ENCODE results near the gene PEBP1.
"Not testable (repeated sequence)": the region's sequence is repeated elsewhere in the genome, so short reads cannot be mapped to it uniquely, and the experiment has no call there.

Gene PEBP1

GRCh38 chr12:118135788-118136558 lies at the start of gene PEBP1:
TSS of gene PEBP1 (plus strand) at chr12:118136124. CDS start at chr12:118136210, 86 bp downstream.
- peak; percentile 87 for DNase-seq

DNA sequence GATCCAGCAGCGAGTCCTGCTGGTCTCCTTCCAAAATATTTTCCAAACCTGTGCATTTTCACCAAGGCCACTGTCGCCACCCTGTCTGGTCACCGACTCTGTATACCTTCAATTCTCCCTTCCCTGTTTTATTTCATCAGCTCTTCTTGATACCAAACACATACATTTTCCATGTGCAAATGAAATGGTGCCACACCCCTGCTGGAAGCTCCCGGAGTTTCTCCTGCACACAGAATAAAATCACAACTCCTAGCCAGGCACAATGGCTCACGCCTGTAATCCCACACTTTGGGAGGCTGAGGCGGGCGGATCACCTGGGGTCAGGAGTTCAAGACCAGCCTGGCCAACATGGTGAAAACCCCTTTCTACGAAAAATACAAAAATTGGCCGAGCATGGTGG lies 46.1 kb upstream of the PEBP1 start:
- no peak for DNase-seq

GRCh38 chr12:118094039-118094438 lies 41.9 kb upstream of the PEBP1 start:
- no peak for DNase-seq

DNA sequence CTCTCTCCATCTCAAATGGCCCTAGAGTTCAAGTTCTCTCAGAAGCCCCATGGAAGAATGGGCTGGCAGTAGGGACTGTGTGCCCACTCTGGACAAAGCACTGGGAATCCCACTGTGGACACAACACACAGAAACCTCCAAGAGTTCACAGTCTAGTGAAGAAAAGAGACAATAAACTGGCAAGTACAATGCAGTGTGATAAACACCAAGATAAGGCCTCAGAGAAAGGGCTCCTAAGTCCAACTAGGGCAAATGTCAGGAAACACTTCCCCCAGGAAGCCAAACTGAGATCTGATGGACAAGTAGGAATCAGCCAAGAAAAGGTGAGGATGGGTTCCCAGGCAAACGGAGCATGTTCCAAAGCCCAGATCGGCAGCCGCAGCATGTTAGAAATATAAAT lies 37.5 kb upstream of the PEBP1 start:
- no peak for DNase-seq

GRCh38 chr12:118098911-118099671 lies 36.8 kb upstream of the PEBP1 start:
- no peak for DNase-seq

- DNase-seq = no peak
Measured at GRCh38 chr12:118101051-118101450, 34.9 kb upstream of the PEBP1 start.

- no peak for DNase-seq
Measured at GRCh38 chr12:118102070-118102469, 33.9 kb upstream of the PEBP1 start.

- DNase-seq = no peak
Measured at GRCh38 chr12:118102609-118103008, 33.3 kb upstream of the PEBP1 start.

DNA sequence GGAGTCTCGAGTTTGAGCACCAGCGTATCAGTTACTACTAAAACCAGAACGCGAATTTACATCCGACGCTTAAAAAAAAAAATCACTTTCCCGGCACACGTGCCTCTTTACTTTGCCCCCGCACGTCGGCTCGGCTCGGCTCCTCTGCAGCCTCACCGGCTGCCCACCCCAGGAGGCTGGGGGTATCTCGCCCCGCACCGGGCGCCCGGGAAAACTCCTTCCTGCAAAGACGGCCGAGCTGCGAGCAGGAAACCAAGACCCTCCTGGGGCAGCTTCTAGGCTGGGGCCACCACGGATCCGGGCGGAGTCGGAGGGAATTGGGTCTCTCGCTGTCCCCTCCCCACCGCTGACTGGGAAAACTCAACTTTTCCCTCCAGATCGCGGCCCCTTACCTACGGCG lies 32.7 kb upstream of the PEBP1 start:
- DNase-seq = no peak

DNA sequence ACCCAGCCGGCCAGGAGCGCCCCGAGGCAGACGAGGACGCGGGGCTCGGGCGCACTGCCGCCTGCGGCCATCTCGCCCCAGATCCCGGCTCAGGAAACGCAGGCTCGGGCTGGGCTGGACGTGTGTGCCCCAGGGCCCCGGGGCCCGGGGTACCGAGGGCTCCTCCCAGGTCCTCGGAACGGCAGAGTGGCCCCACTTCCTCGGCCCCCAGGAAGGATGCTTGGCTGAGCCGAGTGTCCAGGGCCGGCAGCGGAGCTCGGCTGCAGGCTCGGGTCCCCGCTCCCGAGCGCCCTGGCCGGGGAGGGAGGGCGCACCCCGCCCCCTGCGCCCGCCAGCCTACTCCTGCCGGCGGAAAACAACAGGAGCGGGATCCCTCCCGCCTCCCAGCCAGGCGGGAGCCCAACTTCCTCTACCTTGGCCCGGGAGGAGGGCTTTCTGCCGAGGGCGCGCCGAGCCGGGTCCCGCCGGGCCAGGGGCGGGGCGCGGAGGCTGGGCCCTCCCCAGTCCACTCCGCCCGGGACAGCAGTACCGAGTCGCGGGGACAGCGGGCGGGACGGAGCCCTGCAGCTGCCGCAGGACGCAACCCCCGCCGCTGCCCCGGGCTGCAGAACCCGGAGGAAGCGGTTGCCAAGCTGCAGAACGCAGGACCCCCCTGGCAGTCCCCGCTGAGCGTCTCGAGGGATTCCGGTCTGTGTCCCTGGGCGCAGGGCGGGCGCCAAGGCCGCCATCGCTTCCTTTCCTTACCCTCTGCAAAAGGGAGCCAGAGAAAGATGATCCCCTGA lies 32.1 kb upstream of the PEBP1 start, which contains the start of gene VSIG10:
VSIG10 (minus strand) TSS at position 411 of the 782 bp plus-strand sequence; CDS start at position 71, 340 bp downstream.
- DNase-seq = no peak

DNA sequence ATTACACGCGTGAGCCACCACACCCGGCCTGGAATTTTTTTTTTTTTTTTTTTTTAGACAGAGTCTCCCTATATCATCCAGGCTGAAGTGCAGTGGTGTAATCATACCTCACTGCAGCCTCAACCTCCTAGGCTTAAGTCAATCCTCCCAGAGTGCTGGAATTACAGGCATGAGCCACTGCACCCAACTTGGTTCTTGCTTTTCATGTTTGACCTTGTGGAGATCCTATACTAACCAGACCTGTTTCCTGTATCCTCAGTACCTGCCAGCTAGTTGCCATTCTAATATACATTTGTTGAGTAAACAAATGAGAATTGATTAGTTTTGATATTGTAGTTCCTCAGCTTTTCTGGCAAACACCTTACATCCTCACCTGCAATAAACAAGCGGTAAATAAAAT lies 28.9 kb upstream of the PEBP1 start:
- DNase-seq = no peak

- DNase-seq = no peak
Measured at GRCh38 chr12:118107694-118108093, 28.2 kb upstream of the PEBP1 start.

GRCh38 chr12:118109088-118109487 lies 26.8 kb upstream of the PEBP1 start:
- no peak for DNase-seq

- no peak for DNase-seq
Measured at GRCh38 chr12:118119449-118119879, 16.5 kb upstream of the PEBP1 start.

GRCh38 chr12:118120579-118121363 lies 15.2 kb upstream of the PEBP1 start:
- peak; percentile 54 for DNase-seq

GRCh38 chr12:118122264-118122663 lies 13.7 kb upstream of the PEBP1 start:
- no peak for DNase-seq

DNA sequence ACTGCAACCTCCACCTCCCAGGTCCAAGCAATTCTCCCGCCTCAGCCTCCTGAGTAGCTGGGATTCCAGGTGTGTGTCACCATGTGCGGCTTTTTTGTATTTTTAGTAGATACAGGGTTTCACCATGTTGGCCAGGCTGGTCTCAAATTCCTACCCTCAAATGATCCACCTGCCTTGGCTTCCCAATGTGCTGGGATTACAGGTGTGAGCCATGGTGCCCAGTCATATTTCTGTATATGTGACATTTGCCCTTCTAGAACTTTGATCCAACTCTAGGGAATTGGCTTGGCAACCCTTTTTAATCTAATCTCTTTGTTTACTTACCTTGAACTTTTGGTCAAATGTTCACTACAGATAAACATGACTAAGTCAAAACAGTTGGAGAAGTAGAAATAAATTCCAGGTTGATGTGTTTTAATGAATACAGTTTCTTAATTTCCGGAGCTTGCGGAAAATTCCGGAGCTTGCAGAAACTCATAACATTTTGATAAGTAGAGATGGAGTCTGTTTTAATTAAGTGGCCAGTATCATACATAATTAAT lies 11.5 kb upstream of the PEBP1 start:
- no peak for DNase-seq

DNA sequence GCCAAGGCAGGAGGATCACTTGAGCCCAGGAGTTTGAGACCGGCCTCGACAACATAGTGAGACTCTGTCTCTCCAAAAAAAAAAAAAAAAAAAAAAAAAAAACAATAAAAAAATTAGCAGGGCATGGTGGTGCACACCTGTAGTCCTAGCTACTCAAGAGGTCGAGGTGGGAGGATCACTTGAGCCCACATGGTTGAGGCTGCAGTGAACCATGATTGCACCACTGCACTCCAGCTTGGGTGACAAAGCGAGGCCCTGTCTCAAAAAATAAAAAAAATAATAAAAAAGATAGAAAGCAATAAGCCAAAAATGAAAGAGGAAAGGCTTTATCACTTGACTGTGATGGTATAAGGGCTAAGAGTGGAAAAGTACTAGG lies 10.2 kb upstream of the PEBP1 start:
- no peak for DNase-seq

GRCh38 chr12:118126119-118126757 lies 9.7 kb upstream of the PEBP1 start:
- DNase-seq = no peak

DNA sequence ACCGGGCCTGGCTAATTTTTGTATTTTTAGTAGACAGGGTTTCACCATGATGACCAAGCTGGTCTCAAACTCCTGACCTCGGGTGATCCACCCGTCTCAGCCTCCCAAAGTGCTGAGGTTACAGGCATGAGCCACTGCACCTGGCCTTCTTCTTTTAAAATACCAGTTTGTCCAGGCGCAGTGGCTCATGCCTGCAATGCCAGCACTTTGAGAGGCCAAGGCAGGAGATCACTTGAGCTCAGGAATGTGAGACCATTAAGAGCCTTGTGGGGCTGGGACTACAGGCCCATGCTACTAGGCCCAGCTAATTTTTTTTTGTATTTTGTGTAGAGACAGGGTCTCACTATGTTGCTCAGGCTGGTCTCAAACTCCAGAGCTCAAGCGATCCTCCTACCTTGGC lies 8.1 kb upstream of the PEBP1 start:
- DNase-seq = no peak

GRCh38 chr12:118129436-118129835 lies 6.5 kb upstream of the PEBP1 start:
- DNase-seq = not testable (repeated sequence)

GRCh38 chr12:118136559-118137003 lies 657 bp downstream of the PEBP1 start:
- DNase-seq = no peak

Data from COR-L47 (cell line).